ENCODE measurements around the gene SYNDIG1.

The SYNDIG1 gene

DNA sequence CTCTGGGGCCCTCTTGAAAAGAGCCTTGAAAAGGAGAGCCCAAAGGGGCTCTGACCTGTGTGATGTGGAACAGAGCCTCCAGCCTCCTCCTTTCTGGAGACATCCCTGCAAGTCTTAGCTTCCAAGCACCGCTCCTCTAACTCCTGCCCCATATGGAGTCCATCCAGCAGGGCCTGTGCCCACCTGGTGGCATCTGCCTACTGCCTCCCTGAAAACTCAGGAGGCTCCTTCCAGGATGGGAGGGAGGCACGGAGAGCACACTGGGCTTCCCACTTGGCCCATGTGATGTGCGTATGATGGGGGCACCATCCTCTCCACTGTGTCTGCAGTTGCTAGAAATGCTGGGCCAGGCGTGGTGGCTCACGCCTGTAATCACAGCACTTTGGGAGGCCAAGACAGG is 98.1 kb downstream of the SYNDIG1 start:
- DNase-seq (ENCODE audit: low spot score): no peak

DNA sequence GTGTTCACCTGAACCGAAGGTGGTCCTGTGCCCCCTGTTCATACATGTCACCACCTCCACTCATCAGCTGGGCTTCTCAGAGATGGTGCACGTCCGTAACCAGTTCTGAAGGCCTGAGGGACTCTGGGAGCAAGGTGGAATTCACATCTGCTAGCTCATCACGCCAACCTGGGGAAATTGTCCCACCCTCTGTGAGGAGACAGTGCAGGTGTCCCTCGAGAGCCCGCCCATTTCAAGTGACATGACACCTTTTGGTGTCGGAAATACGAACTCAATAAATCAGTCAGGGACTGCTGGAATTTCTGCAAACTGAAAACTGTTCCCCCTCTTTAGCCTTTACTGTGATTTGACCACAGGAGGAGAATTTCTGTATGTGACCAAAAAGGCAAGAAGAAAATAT is 99.4 kb downstream of the SYNDIG1 start:
- DNase-seq (ENCODE audit: low spot score): no peak

DNA sequence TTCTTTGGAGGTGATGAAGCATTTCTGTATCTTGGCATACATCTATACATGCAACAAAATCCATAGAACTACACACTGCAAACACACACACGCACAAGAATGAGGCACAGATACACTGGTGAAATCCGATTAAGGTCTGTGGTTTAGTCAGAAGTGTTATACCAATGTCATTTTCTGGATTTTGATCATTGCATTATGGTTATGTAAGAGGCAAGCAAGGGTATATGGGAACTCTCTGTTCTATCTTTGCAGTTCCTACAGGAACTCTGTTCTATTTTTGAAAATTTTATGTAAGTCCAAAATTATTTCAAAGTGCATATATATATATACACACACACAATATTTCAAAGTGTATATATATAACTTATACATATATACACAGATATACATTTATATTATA is 101.7 kb downstream of the SYNDIG1 start:
- DNase-seq (ENCODE audit: low spot score): no peak

DNA sequence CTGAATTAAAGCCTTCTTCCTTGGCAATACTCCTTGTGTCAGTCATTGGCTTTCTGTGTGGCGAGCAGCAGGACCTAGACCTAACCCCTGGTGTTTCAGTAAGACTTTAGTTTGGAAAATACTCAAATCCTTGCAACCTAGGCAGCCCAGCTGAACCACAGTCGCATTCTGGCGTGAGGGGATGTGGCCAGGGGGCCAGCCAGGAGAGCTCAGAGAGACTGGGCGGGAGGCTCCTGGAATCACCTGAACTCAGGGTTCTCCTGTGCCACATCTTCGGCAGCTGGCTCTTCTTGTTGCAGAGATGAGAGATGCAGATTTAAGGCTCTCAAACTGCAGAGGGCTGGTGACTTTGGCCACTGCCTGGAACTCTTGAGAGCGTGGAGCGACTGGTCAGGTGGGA is 102.7 kb downstream of the SYNDIG1 start:
- DNase-seq (ENCODE audit: low spot score): no peak

DNA sequence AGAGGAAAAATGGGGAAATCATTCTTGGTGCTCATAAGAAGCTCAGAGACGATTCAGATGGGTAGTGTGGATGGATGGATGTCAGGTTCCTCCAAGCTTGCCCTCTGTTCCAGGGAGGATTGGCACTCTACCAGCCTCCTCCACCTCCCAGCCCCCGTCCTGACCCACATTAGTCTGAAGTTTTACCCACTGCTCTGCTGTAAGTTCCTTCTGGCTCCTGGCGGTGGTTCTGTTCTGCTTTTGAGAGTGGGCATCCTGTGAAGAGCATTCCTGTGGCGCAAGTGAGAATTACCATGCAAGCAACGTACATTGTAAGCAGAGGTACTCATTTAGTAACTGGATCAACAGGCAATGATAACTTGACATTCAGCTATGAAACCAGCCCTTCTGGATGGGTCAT is 103.4 kb downstream of the SYNDIG1 start:
- DNase-seq (ENCODE audit: low spot score): peak; percentile 29

DNA sequence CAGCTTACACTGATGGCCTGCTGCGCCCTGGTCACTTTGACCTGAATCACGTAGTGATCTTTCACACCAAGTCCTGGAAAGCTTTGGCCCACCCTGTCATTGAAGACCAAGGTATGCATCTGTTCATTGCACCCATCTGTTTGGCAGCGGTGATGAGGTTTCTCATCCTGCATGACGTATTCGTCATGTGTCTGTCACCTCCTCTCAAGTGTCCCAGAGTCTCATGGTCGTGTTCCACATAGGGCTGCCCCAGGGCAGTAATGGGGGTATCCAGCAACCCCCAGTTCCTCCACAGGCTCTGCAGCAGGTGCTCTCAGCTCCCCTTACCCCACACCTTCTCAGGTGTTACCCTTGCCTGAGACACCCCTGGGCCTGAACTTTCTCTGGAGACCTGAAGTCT is 104.1 kb downstream of the SYNDIG1 start:
- no peak for DNase-seq (ENCODE audit: low spot score)

GRCh38 chr20:24574307-24574706 is 104.9 kb downstream of the SYNDIG1 start:
- no peak for DNase-seq (ENCODE audit: low spot score)

DNA sequence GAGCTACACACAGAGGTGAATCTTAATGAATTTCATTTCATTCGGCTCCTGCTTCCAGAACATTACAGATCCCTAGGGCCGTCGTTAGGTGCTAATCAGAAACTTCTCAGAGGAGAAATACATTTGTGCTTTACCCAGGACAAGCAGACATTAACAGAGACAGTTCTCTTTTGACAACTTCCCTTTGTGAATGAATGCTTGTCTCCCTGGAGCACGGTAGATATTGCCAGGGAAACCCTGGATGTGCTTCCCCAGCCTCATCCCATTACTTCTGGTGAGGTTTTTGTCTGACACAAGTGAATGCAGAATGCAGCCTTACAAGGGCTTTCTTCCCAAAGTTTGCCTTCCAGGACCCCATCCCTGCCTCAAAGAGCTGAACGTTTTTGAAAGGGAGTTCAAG is 105.4 kb downstream of the SYNDIG1 start:
- DNase-seq (ENCODE audit: low spot score): no peak

DNA sequence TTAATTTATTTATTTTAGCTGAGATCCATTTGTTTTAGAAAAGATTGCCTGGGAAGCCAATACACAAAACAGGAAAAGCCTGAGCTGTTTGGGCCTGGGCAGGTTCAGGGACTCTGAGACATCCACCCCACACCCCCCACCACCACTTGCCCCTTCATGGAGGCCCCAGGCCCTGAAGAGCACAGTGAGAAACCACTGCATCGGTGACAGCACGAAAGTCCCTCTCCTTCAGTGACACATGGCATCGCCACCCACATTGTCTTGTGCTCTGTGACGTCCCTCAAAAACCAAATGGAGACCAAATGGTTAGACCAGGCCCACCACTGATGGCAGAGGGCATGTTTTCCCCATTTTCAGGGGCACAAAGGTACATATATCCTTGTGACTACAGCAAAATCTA is 106.4 kb downstream of the SYNDIG1 start:
- no peak for DNase-seq (ENCODE audit: low spot score)

DNA sequence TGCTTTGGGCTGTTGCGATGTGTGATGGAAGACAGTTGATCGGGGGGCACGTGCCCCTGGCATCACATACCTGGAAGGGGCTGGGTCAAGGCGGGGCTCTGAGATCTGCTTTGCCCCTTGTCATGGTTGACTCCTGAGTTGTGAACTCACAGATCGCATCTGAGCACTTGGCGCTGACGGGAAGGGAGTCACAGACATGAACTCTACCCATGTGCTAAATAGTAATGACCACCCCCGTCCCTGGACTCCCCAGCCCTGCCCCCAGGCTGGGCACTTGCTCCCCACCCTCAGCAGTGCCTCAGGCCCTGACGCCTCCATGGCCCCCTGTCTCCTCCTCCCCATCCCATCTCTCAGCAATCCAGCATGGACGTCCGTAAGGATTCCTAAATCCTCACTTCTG is 107.0 kb downstream of the SYNDIG1 start:
- DNase-seq (ENCODE audit: low spot score): no peak

DNA sequence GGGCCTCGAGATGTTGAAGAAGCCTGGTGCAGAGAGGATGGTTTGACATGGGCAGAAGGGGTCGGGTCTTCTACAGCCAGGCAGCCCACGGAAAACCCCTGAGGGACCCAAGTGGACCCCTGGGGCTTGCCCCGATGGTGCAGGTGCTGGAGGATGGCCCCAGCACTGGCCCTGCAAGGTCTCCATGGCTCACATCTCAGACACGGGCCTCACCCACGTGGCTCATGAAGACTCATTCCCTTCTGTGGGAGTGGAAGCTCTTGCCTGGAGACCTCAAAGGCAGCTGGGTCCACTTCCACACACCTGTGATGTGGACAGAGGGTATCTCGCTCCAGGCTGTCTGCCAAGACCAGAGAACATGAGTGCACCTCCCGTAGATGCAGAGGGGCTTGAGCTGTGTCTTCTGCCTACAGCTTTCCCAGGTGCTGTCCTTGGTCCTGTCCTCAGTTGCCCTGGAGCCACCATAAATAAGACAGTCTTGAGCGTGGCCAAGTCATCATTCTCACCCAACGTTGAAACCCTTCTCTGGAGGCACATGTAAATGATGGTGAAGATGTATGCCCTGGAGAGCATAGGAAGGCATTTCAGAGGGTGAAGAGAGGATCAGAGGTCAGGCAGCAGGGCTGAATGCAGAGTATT is 108.0 kb downstream of the SYNDIG1 start:
- no peak for DNase-seq (ENCODE audit: low spot score)

DNA sequence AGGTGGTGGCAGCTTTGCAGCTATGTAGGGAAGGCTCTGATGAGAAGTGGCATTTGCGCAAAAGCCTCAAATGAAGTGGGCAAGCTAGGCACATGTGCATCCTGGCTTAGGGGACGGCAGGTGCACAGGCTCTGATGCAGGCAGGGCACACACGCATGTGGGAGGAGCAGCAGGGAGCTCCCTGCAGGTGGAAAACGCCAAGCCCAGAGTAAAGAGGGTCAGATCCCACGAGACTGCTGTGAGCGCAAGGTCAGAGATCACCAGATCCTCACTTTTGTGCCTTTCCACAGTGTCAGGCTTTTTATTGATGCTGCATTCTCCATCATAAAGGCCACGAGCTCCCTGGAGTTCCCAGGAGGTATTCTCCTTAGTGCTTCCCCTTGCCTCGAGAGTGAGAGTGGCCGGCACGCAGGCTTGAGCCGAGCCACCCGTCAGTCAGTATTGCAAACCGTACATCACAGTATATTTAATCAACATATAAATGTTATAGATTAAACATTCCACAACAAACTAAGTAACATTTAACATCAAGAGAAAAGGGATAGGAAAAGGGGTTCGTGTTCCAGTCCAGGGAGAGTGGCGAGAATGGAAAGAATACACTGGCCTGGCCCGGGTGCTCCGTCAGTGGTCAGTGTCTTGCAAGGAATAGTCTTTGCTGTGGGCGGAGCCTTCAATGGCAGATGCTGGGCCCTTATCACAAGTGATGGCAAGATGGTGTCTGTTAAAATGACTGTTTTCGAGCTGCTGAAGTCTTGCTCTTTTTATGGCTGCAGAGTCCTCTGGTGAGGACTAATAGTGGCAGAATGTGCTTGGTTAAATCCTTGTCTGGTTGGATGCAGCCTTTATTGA is 109.4 kb downstream of the SYNDIG1 start:
- no peak for DNase-seq (ENCODE audit: low spot score)

DNA sequence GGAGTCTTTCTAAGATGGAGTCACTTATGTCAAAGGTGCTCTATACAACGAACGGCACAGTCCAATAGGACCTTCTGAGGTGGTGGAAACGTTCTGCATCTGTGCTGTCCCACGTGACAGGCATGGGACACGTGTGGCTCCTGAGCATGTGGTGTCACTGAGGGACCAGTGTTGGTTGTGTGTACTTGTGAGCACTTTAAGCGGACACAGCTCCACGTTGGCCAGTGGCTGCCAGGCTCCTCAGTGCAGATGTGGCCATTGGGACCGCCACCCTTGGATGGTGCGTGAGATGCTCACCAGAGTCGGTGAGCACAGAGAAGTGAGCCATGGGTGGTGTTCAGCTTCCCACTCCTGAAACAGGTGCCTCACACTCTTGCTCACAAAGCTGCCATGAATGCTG is 110.0 kb downstream of the SYNDIG1 start:
- DNase-seq (ENCODE audit: low spot score): no peak

- DNase-seq (ENCODE audit: low spot score): no peak
Observed at GRCh38 chr20:24580006-24580405, 110.6 kb downstream of the SYNDIG1 start.

DNA sequence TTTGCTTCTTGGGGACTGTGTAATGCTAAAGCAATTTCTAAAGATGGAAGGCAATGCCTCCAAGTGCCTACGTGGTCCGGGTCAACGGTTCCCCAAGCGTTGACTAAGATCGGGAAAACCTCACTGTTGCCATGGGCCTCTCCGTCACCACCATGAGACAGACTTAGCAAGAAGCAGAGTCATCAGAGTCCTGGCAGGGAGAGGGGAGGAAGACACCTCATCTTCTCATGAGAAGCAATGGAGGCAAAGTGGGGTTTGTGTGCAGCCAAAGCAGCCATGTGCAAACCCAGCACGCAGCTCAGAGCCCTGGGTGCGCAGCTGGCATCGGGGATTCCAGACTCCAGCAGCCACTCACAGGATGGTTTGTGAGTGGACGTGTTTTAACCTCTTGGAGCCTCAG is 111.4 kb downstream of the SYNDIG1 start:
- DNase-seq (ENCODE audit: low spot score): no peak

GRCh38 chr20:24581443-24582170 is 112.2 kb downstream of the SYNDIG1 start:
- no peak for DNase-seq (ENCODE audit: low spot score)

DNA sequence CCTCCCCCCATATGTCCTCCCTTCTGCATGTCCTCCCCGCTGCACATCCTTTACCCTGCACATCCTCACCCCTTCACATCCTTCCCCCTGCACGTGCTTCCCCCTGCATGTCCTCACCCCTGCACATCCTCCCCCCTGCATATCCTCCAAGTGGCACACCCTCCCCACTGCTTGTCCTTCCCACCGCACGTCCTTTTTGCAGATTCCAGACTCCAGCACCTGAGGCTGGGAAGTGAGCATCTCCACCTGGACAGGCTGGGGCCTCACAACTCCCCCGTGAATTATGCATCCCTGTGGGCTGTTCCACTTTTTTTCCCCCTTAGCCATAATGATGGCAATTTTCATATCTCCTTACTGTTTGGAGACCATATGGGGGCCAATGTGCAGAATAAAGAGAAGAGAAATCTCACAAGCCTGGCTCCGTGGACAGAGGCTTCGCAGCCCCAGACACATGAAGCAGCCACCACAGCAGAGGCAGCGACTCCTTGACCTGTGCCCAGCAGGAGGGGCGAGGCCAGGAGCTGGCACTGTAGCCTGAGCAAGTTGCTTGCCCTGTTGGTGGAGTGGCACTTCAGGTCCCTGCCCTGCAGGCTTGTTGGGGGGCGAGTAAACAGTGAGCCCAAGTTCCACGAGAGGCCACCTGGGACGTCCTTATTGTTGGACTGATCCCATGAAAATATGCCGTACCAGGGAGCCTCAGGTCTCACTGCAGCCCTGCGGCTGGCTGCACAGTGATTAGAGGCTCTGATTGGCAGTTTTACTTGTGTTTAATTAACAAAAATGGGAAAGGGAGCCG is 113.1 kb downstream of the SYNDIG1 start:
- no peak for DNase-seq (ENCODE audit: low spot score)

DNA sequence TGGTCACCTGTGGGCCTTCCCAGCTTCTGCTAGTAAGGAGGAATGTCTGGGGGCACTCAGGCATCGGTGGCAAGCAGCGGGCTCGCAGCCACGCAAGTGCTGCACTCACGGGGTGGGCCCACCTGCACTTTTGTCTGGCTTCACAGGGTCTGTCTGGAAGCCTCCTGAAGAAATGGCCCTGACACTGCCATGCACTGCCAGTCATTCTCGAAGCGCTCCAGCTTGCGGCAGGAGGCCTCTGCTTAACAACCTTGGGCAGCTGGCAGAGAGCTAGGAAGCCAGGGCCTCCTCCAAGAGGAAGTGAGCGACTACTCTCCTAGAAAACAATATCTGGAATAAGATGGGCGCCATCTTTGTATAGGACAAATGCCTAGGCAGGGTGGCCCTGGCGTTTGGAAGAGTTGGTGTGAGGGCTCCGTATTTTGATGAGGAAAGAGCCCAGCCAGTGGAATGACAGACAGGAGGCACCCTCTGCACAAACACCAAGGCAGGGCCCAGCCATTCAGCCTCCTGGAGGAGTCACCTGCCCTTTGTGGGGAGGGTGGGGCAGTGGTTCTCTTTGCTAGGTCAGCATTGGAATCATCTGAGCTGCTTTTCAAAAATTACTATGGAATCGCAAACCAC is 113.9 kb downstream of the SYNDIG1 start:
- DNase-seq (ENCODE audit: low spot score): no peak

DNA sequence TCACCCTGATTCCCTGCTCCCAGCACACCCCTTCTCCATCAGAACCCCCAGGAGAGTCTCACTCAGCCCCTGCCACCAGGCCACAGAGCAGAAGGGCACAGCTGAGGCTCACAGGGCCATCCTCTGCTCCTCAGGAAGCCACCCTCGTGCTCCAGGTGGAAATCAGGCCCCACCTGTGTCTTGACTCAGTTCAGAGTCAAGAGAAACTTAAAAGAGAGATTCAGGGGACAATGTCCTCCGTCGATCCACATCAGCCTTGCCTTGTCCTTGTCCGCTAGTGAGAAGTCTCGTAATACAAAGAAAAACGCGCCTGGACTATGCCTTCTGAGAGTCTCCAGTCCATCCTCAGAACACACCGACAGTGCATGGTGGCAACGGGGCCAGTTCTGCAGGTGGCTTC is 114.6 kb downstream of the SYNDIG1 start:
- no peak for DNase-seq (ENCODE audit: low spot score)

DNA sequence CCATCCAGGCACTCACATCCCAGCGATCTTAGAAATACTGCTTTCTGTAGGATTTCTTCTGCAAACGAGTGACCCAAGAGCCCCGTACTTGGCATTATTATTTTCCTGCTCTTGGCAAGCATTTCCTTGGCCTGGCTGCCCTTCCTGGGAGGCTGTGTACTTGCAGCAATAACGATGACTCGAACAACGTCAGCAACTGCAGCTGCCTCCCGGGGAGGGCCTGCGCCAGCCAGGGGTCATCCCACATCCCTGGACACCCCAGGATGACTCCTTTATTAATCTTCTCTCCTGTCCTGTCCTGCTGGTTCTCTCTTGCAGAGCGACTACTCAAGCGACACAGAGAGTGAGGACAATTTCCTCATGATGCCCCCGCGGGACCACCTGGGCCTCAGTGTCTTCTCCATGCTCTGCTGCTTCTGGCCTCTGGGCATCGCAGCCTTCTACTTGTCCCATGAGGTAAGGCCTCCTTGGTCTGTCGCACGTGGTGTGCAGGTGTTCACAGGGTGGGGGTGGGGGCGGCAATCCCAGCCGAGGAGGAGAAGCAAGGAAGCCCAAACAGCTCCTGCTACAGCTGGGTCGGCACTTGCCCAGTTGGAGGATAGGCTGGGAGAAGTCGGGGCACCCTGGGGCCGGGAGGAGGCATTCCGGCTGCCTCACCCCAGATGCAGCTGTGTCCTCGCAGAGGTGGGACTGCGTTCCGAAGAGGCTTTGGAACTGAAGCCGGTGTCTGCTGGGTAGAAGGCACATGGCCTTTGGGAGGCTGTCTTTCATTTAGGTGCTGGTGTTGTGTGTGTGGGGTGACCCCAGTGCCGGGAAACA is 115.3 kb downstream of the SYNDIG1 start:
- peak; percentile 40 for DNase-seq (ENCODE audit: low spot score)
